ENCODE measurements around the gene RNF2.

Gene RNF2

DNA sequence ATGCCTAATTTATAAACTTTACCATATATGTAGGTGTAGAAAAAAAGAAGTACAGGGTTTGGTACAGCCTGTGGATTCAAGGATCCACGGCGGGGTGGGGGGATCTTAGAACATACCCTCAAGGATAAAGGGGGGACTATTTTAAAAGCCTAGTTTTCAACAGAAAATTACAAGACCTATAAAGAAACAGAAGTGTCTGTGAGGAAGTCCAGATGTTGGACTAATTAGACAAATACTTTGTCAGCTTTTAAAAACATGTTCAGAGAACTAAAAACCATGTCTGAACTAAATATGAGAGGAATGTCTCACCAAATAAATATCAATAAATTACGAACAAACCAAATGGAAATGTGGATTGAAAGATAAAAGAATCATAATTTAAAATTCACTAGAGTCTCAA, 59.8 kb downstream of the RNF2 start:
- DNase-seq = no peak

DNA sequence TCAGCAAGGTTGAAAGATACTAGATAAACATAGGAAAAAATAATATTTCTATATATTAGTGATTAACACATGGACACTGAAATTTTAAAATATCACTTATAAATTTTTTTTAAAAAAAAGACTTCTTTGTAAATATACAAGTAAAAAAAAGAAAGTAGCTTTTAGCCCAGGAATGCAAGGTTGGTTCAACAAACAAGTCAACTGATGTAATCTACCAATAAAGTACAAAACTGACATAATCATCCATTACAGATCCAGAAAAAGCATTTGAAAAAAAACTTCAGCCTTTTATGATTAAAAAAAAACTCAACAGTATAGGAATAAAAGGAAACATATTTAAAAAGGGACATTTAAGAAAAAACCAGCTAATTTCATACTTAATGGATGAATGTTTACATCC, 63.0 kb downstream of the RNF2 start:
- no peak for DNase-seq

DNA sequence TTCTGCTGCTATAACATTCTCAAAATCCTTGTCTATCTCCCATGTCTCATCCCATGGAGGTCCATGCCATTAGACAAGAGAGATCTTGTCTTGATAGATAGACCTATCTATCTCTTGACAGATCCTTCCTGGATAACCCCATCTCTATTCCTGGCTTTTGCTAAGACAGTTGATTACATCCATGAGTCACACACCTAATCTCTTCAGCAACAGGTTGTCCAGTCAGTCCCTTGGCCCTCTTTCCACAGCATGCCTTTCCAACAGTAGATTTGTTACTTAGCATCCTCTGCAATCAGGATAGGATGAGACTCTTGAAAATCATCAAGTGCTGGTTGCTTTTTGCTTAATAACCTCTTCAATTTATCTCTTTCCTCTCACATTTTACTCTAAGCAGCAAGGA, 64.8 kb downstream of the RNF2 start:
- no peak for DNase-seq

DNA sequence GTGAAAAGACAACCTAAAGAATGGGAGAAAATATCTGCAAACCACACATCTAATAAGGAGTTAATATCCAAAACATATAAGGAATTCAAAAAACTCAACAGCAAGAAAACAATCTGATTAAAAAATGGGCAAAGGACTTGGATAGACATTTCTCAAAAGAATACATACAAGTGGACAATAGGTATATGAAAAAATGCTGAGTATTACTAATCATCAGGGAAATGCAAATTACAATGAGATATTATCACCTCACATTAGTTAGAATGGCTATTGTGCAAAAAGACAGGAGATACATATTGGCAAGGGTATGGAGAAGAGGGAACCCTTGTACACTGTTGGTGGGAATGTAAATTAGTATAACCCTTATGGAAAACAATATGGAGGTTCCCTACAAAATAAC, 66.5 kb downstream of the RNF2 start:
- no peak for DNase-seq

DNA sequence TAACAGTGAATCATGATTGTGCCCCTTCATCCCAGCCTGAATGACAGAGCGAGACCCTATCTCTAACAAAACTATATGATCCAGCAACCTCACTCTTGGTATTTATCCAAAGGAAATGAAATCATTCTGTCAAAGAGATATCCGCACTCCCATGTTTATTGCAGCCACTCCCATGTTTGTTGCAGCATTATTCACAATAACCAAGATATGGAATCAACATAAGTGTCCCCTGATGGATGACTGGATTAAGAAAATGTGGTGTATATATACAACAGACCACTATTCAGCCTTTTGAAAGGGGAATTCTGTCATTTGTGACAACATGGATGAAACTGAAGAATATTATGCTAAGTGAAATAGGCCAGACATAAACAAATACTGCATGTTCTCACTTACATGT, 67.0 kb downstream of the RNF2 start:
- DNase-seq = no peak

DNA sequence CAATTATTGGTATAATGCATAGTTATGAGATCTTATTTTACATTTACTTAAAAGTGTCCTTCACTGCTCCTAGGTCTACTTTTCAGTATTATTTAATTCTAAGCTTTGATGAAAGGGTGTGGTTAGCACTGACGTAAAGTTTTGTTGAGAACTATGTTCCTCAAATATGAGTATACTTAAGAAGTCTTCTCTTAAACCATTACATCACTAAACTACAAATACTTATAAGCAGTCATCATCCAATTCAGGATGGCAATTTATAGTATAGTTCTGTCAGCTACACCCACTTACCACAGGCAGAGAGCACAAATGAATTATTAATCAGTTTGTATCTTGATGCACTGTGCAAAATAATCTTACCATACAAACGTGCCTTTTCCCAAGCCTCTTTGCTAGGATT, 84.3 kb downstream of the RNF2 start:
- DNase-seq = no peak

DNA sequence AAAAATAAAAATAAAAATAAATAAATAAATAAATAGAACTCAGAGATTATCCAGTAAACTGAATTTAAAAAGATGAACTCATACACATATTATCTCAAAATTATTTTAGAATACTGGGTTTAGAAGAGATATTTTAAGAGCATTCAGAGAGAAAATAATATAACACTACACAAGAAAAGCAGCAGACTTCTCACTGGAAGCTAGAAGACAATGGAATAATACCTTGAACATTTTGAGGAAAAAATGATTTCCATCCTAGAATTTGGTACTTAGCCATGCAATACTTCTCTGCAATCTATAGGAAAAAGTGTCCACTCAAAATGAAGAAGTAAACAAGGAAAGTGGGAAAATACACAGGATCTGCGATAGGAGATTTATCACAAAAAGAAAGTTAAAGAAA, 87.2 kb downstream of the RNF2 start:
- DNase-seq = no peak

DNA sequence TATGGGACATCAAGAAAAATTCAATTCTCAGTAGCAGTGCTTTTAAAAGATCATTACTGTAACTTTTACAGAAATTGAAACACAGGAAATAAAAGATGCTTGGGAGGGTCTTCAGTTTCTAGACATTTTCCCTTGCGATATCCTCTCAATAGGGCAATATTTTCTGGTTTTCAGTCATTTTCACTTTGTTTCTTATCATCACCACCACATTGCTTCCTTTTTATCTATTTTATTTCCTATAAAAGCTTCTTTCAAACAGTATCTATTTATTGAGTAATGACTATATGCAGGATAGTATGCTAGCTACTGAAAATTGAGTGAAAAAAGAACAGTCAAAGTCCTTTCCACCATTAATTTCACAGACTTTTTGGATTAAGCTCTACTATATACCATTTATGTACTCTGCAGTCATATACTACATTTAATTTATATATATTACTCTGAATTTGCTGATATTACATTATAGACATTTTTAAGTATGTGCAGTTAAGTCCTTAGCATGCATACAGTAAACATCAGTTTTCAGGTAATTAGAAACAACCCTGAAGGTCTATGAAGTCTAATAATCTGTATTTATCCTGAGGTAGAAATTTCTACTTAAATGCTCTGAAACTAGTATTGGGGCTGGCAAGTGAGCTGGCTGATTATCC, 92.7 kb downstream of the RNF2 start:
- no peak for DNase-seq

DNA sequence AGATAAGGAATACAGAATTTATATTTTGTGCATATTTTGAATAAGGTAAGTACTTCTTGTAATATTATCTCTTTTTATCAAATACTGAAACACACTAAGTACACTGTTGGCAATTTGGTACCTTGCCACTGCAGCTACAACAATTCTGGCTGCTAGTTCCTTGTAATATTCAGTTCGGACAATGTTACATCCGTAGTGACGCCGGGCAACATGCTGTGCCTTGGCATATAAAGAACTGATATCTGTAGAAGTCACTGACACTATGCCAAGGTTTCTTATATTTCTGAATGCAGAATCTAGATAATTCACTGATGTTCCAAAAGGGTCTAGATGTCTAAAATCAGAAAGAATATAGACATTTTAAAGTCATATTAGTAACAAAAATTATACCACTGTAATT, 93.9 kb downstream of the RNF2 start:
- no peak for DNase-seq

DNA sequence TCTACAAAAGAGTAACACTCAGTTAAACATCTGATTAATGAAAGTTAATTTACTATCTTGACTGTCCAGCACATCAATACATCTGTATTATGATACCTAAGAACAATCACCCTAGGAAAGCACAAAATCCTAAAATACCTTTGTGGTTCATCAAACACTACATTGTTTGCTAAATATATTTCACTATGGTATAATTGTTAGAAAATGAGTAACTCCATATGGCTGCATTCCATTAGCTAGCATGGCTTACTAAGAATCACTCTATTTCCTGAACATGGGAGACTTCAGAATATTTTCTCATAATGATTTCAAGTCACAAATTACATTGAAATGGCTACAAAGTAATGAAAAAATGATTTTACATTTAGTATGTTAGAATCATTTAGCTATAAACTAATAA, 98.9 kb downstream of the RNF2 start:
- no peak for DNase-seq

DNA sequence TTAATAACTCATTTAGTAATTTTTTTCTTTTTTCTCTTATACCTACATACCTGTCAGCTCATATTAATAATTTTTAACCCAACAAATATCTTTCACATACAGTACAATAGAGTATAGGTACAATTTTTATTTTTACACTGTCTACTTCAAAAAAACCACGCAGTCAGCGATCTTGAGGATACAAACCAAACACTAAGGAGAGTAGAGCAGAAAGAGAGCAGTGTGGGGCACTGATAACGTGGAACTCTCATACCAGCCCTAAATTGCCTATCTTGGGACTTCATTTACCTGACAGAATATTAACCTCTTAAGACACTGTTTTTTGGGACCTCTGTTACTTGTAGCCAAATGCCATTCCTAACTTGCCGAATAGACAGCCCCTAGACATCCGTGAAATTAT, 105.9 kb downstream of the RNF2 start:
- DNase-seq = no peak

Measured in activated T-cell treated with anti-CD3 and anti-CD28 coated beads, Interleukin-2, amount 50 U/mL, for 1 hour (primary cell).